ENCODE data around the gene AP4M1.

AP4M1 gene

DNA sequence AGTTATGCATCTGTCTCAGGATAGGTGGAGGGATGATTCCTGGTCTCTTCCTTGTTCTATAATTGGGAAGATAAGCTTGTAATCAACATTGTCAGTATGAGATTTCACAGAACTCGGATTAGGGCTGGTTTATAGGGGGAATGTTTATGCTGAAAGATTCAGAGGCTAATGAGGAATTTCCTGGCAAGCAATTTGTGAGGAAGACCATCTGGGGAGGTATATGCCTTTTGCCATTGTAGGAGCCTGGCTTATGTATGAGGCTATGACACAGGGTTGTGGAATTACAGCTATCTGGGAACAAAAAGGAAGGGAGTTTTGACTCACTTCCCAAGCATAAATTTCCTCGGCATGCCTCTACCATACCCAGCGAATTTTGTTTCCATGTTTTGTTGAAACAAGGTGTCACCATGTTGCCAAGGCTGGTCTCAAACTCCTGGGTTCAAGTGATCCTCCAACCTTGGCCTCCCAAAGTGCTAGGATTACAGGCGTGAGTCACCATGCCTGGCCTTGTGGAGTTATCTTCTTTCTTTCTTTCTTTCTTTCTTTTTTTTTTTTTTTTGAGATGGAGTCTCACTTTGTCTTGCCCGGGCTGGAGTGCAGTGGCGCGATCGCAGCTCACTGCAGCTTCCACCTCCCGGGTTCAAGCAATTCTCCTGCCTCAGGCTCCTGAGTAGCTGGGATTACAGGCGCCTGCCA, 14.2 kb upstream of the AP4M1 start:
- no peak for DNase-seq (ENCODE audit: low spot score)

DNA sequence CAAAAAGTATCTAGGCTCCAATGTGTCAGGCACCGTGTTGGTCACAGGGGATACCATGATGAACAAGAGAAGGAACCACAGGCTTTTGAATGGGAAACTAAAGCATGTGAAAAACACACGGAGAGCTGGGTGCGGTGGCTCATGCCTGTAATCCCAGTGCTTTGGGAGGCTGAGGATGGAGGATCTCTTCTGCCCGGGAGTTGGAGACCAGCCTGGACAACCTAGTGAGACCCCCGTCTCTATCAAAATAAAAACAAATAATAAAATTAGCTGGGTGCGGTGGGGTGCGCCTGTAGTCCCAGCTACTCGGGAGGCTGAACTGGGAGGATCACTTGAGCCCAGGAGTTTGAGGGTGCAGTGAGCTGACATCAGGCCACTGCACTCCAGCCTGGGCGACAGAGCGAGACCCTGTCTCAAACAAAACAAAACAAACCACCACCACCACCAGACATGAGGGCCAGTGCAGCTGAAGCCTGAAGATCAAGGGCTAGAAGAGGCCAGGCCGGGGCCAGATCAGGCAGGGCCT, 13.3 kb upstream of the AP4M1 start:
- no peak for DNase-seq (ENCODE audit: low spot score)

DNA sequence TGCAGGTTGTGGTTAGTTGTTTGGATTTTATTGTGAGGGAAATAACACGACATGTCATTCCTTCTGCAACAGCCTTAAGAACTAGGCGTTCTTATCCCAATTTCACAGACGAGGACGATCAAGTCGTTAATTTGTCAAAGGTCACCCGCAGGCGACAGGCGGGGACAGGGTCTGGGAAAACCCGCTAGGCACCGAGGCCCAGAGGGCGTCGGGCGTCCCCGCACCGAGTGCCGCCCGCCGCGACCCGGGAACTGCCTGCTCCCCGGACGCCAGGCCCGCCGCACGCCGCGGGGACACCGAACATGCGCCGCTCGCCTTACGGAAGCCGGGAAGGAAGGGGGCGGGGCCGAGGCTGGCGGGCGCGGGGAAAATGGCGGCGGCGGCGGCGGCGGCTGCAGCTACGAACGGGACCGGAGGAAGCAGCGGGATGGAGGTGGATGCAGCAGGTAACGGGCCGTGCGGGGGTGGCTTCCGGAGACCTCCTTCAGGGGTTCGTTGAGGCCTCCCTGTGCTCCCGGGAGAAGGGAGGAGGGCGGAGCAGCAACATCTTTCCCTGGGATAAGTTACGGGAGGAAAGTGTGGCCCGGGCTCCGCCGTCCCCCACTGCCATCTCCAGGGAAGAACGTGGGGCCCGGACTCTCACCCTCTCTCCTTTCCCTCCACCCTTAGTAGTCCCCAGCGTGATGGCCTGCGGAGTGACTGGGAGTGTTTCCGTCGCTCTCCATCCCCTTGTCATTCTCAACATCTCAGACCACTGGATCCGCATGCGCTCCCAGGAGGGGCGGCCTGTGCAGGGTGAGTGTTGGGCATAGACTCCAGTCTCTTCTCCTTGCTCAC, 12.6 kb upstream of the AP4M1 start, which contains the start of gene COPS6:
Gene COPS6, plus strand, starts transcription at position 349 of the 837 bp plus-strand sequence. Its CDS starts 22 bp downstream, at position 371.
- peak; percentile 74 for DNase-seq (ENCODE audit: low spot score)

DNA sequence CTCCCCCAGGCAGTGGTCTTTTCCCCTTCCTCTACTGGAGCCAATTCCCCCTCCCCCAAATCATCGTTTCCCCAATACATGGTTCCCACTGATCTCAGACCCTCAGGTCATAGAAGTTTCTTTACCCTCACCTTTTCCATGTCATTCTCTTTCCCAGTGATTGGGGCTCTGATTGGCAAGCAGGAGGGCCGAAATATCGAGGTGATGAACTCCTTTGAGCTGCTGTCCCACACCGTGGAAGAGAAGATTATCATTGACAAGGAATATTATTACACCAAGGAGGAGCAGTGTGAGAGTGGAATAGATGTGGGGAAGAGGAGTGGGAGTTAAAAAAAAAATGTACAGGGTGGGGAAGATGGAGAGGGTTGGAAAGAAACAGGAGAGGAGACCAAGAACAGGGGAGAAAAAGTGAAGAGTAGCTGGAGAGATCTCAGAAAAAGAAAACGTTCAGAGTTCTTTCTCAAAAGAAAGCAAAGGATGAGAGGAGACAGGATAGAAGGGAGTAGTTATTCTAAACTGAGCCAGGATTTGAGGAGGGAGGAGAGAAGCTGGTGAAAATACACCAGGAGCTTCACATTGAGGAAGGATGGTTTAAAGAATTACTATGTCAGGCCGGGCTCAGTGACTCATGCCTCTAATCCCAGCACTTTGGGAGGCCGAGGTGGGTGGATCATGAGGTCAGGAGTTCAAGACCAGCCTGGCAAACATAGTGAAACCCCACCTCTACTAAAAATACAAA, 11.8 kb upstream of the AP4M1 start:
- no peak for DNase-seq (ENCODE audit: low spot score)

DNA sequence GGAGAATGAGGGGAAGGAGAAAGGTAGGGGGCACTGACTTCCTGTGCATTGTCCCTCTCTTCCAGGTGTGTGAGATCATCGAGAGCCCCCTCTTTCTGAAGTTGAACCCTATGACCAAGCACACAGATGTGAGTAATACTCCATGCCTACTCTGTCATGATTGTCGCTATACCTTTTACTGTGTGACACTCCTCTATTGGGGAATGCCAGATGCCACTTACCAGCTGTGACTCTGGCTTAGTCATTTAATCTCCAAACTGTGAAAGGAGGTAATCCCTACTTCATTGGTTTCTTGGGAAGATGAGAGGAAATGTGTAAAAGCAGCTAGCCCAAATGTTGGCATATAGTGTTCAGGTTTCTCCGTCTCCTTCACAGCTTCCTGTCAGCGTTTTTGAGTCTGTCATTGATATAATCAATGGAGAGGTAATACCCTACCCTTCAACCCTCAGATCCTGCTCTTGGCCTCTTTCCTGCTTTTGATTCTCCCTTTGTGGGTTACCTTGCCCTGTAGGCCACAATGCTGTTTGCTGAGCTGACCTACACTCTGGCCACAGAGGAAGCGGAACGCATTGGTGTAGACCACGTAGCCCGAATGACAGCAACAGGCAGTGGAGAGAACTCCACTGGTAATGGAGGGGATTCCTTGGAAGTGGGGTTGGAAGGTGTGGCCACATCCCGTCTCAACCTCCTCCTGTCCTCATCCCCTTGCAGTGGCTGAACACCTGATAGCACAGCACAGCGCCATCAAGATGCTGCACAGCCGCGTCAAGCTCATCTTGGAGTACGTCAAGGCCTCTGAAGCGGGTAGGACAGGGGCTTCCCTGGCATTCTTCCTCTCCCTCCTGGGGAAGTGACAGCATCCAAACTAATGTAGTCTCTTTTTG, 10.7 kb upstream of the AP4M1 start:
- DNase-seq (ENCODE audit: low spot score): no peak

DNA sequence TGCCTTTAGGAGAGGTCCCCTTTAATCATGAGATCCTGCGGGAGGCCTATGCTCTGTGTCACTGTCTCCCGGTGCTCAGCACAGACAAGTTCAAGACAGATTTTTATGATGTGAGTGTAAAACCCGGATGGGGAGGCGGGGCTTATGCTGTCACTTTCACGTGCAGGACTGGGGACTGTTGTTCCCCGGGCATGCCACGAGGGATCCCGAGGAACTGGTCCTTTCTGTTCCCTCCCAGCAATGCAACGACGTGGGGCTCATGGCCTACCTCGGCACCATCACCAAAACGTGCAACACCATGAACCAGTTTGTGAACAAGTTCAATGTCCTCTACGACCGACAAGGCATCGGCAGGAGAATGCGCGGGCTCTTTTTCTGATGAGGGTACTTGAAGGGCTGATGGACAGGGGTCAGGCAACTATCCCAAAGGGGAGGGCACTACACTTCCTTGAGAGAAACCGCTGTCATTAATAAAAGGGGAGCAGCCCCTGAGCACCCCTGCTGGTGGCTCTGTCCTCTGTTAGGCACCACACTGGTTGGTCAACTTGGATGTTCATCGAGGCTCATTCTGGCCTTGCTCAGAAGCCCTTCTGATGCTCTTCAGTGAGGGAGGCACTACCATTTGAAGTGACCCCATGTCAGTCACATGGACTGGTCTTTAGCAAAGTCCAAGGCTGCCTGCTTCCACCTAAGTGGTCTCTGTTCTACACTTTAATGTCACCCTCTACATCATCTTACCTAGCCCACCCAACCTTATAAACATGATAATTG, 9.8 kb upstream of the AP4M1 start:
- no peak for DNase-seq (ENCODE audit: low spot score)

DNA sequence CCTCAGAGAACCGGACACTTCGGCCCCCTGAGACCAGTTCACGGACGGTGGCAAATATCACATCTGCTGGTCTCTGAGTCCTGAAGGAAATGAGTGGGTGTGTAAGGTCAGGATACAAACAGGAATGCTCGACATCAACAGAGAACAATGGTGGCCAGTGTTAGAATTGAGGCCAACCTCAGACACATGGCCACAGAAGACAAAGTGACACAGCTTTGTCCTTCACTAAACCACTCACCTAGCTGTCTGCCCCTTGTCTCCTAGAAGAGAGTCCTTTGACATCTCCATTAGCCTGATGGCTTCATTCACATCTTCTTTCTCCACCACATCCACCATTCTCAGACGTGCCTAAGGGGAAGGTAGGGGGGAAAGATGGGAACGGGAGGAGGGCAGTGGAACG, 8.4 kb upstream of the AP4M1 start:
- DNase-seq (ENCODE audit: low spot score): no peak

DNA sequence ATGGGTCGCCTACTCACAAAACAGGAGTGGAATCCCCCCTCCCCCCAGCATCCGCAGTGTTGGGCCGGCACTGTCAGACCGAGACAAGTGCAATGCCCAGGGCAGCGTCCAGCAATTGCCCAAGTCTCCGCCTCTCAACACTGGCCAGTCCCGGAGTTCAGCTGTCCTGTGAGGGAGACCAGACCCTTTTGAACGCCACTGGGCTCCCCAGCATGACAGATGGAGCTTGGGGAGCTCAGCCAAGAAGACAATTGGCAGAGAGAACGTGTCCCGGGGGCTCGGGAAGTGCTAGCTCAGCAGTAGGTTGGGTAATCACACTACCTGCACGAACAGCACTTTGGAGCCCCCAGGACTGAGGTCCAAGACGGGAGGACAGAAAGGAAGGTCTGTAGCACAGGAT, 7.9 kb upstream of the AP4M1 start:
- no peak for DNase-seq (ENCODE audit: low spot score)

DNA sequence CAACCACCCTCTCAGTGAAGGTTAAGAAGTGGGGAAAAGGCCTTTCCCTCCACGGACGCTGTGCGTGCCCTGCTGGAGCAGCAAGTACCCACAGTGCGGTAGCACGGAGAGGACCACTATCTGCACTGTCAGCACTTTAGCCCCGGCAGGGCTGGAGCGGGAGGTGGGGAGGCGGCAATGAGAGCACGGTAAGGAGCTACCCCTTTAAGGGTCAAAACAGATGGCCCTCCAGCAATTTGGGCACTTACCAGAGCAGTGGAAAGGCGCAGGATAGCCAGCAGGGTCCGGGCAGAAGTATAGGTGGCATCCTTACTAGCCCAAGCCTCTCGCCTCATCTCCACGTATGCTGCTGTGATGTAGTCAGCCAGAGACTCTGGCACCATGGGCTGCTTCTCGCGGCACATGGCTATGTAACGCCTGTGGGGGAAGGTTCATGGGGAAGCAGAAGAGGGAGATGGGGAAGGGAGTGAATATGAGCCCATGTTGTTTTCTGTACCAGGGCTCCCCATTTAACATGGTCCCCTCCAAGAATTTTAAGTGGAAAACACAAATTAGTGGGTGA, 7.4 kb upstream of the AP4M1 start:
- DNase-seq (ENCODE audit: low spot score): no peak

DNA sequence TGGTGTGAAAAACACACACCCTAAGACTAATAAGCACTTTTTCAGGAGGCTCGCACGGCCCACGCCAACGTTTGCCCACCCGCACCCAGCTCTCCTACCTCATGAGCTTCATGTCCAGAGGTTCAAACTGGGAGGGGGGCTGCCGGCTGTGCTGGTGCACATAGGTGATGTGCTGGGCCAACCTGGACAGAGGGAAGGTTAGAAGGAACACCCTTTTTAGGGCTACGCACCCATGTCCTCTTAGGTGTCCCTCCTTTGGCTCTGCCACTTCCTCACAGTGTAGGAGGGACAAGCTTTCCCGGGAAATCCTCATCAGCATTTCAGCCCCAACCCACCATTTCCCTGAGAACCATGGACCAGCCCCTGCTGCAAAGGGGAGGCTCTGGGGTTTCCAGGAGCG, 6.2 kb upstream of the AP4M1 start:
- no peak for DNase-seq (ENCODE audit: low spot score)

DNA sequence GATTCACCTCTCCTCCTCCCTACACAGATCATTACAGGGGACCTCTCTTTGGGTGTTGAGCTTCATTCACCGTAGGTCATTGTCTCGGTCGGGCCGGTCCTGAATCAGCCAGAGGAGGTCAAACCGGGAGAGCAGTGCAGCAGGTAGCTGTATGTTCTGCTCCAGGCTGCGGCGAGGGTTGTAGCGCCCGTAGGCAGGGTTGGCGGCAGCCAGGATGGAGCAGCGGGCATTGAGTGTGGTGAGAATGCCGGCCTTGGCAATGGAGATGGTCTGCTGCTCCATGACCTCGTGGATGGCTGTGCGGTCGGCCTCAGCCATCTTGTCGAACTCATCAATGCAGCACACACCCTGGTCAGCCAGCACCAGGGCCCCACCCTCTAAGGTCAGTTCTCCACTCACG, 5.7 kb upstream of the AP4M1 start:
- no peak for DNase-seq (ENCODE audit: low spot score)

DNA sequence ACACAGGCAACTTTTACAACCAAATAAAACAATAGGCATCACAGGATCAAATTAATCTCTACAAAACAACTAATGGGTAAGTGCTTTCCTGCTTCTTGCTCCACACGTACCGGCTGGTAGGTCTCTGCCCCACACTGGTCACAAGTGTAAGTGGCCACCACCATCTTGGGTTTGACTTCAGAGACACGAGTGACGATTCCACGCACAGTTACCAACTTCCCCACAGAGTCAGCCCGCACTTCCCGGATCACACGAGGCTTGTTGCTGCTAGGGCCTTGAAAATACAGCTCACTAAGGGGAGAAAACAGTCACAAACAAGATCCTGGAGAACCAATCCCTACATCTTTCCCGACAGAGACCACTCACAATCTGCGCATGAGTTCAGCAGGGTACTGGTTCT, 2.5 kb upstream of the AP4M1 start:
- no peak for DNase-seq (ENCODE audit: low spot score)

DNA sequence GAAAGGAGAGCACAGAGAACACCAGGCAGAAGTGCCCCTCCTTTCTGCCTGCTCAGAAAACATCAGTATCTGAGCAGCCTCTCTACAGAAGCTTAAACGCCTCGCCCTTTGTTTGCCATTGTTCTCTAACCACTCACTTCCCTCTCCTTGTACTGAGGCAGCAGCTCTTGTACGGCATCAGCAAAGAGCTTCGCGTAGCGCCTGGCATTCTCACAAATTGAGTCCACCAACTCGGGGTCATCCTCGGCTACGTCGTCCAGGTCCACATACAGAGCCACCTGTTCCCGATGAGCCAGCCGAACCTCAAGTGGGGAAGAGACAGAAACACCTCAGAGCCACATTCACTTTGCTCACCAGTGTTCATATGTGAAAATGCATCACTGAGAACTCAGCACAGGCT, 2.0 kb upstream of the AP4M1 start:
- DNase-seq (ENCODE audit: low spot score): no peak

DNA sequence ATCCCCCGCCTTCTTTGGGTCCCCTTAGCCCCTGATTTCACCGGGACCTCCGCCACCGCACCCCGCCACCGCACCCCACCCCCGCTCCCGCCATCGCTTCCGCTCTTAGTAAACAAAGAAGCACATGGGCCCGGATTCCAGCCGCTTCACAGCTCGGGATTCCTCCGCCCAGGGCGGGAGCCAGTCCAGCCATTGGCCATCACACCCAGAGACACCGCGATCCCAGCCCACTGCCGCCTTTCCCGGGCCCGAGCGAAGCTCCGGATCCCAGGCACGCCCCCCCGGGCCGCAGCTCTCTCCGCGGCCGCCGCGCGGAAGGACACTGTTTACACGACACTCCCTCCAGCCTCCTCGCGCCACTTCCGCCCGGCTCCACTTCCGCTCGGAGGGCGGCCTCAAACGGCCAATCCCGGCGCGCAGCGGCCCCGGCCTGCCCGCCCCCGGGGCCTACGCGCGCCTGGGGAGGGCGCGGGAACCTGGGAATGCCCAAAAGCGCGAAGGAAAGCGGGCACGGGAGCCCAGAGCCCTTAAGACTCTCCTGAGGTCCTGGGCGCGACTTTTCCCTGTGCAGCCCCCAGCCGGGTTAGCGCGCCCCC, 925 bp upstream of the AP4M1 start:
- peak; percentile 97 for DNase-seq (ENCODE audit: low spot score)

DNA sequence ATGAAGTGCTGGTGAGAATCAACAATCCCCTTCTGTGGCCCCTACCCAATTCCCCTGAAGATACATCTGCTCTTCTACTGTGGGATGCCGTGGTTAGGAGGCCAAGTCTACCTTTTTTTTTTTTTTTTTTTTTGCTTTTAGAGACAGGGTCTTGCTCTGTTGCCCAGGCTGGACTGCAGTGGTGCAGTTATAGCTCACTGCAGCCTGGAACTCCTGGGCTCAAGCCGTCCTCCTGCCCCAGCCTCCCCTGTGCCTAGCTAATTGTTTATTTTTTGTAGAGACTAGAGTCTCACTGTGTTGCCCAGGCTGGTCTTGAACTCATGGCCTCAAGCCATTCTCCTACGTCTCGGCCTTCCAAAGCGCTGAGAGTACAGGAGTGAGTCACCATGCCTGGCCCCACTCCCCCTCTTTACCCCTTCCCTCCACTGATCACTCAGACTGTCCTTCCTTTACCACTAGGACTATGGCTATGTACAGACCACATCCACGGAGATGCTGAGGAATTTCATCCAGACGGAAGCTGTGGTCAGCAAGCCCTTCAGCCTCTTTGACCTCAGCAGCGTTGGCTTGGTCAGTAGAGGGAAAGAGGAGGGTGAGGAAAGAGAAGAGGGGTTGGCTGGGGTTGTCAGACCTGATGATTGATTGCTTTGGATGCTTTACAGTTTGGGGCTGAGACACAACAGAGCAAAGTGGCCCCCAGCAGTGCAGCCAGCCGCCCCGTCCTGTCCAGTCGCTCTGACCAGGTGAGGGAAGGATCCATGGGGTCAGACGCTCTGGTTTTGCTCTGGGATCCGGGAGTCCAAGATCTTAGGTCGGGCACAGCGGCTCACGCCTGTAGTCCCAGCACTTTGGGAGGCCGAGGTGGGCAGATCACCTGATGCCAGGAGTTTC, 1.8 kb downstream of the AP4M1 start:
- DNase-seq (ENCODE audit: low spot score): no peak

DNA sequence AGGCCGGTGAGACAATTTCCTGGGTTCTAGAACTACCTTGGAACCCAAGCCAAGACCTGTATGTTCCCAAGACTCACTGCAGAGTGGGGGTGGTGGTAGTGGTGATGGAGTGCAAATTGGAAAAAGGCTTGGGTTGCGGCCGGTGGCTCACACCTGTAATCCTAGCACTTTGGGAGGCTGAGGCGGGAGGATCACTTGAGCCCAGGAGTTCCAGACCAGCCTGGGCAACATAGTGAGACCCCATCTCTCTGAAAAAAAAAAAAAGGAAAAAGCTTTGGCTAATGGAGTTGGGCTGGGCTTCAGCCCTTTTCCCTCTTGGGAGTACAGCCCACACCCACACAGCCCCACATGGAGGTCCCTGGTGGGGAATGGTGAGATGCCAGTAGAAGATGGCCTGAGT, 4.1 kb downstream of the AP4M1 start:
- DNase-seq (ENCODE audit: low spot score): no peak

DNA sequence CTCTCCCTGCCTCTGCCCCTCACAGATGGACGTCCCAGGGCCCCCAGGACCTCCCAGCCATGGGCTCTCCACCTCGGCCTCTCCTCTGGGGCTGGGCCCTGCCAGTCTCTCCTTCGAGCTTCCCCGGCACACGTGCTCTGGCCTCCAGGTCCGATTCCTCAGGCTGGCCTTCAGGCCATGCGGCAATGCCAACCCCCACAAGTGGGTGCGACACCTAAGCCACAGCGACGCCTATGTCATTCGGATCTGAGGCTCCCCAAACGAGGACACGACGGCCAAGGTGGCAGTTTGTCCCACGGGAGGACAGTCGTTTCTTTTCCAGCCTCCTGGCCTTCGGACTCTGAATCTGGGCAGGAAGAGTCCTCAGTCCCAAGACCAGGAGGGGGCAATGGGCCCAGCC, 5.2 kb downstream of the AP4M1 start:
- DNase-seq (ENCODE audit: low spot score): no peak

DNA sequence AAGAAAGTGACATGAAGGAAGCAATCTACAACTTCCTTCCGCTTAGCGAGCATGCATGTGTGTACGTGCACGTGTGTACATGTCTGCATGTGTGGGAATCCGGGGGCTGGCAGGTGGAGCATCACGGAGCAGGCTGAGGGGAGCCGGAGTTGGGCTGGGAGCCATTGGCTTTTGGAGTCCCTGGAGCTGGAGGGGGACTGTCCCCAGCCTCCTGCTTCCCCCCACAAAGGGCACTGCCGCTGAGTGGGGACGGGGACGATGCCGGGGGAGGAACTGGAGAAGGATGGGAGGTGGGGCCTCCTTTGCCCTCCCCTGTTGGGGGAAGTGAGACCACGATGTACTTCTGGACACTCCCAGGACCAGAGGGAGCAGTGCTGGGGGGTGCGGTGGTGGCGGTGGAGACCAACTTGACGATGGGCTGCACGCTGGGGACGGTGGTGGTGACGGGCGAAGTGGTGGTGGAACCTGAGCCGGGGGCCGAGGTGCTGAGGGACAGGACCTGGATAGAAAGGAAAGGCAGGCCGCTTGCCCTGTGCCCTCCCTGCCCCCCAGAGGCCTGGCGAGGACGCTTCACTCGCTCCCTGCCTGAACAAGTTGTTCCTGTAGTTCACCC, 5.8 kb downstream of the AP4M1 start:
- no peak for DNase-seq (ENCODE audit: low spot score)

DNA sequence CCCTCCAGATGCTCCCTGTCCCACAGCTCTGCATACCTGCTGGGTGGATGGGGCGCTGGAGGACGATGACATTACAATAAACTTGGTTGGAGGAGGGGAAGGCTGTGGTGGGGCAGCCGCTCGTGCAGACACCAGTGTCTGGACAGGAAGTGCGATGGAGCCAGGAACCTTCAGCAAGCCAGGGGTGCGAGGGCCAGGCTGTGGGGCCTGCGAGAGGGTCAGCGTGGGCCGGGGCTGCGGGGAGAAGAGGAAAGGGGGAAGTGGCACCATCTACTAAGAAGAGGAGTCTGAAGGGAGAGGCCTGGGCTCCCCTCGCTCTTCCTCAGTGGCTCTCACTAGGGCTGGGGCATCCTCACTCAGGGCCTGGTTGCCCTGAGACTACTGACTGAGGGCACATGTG, 6.4 kb downstream of the AP4M1 start:
- DNase-seq (ENCODE audit: low spot score): no peak

All from HuH-7 (cell line).